ENCODE results near the gene TENM3.

TENM3 gene

GRCh38 chr4:182291597-182292270, 48.5 kb downstream of the TENM3 start:
- FAIRE-seq, result no peak

GRCh38 chr4:182292612-182293011, 49.4 kb downstream of the TENM3 start:
- no peak for FAIRE-seq

GRCh38 chr4:182293691-182294255, 50.6 kb downstream of the TENM3 start:
- FAIRE-seq, result no peak

GRCh38 chr4:182294451-182294850, 51.2 kb downstream of the TENM3 start:
- FAIRE-seq, result no peak

GRCh38 chr4:182297659-182298058, 54.5 kb downstream of the TENM3 start:
- FAIRE-seq, result no peak

- no peak for FAIRE-seq
Measured at GRCh38 chr4:182301736-182302135, 58.5 kb downstream of the TENM3 start.

GRCh38 chr4:182303847-182304246, 60.6 kb downstream of the TENM3 start:
- no peak for FAIRE-seq

GRCh38 chr4:182306792-182307507, 63.7 kb downstream of the TENM3 start:
- FAIRE-seq, result no peak

GRCh38 chr4:182307746-182308145, 64.5 kb downstream of the TENM3 start:
- FAIRE-seq, result no peak

- FAIRE-seq, result no peak
Measured at GRCh38 chr4:182309877-182310276, 66.7 kb downstream of the TENM3 start.

- no peak for FAIRE-seq
Measured at GRCh38 chr4:182310316-182310715, 67.1 kb downstream of the TENM3 start.

- FAIRE-seq, result no peak
Measured at GRCh38 chr4:182310962-182311361, 67.8 kb downstream of the TENM3 start.

- no peak for FAIRE-seq
Measured at GRCh38 chr4:182314537-182314936, 71.3 kb downstream of the TENM3 start.

- FAIRE-seq, result no peak
Measured at GRCh38 chr4:182318256-182318655, 75.1 kb downstream of the TENM3 start.

- no peak for FAIRE-seq
Measured at GRCh38 chr4:182320092-182320491, 76.9 kb downstream of the TENM3 start.

GRCh38 chr4:182320580-182320979, 77.4 kb downstream of the TENM3 start:
- FAIRE-seq, result no peak

GRCh38 chr4:182324282-182324681, 81.1 kb downstream of the TENM3 start:
- FAIRE-seq, result no peak

- FAIRE-seq, result no peak
Measured at GRCh38 chr4:182325397-182325796, 82.2 kb downstream of the TENM3 start.

GRCh38 chr4:182325848-182326255, 82.7 kb downstream of the TENM3 start:
- no peak for FAIRE-seq

GRCh38 chr4:182328505-182328904, 85.3 kb downstream of the TENM3 start:
- FAIRE-seq, result no peak

- FAIRE-seq, result no peak
Measured at GRCh38 chr4:182337366-182337765, 94.2 kb downstream of the TENM3 start.

GRCh38 chr4:182338063-182338462, 94.9 kb downstream of the TENM3 start:
- no peak for FAIRE-seq

GRCh38 chr4:182338746-182339145, 95.5 kb downstream of the TENM3 start:
- no peak for FAIRE-seq

GRCh38 chr4:182339221-182339641, 96.0 kb downstream of the TENM3 start:
- no peak for FAIRE-seq

All from colon (tissue), 2 donors.